ENCODE measurements around the gene SAMSN1.

DNA sequence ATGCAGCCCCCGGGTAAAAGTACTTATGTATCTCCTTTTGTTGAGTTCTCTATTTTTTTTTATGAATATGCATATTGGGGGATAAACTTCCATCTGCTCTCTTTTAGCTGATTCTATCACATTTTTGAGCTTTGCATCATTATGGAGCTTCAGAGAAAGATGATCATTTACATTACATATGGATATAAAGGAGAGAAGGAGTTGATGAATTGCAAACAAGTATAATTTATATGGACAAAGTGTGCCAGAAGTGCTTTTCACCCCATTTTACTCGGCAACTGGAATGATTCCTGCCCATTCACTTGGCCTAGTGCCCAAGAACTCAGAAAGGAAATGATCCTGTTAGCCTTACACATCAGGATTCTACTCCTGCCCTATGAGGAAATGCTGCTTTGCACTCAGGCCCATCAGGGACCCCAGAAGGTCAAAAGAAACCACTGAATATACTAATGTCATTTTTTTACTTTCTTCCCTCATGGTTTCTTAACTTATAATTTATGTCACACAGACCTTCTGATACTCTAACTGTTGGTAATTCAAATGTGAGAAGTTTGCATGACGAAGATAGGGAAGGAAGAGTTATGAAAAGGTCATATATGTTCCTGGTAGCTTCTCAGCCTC, 65.6 kb downstream of the SAMSN1 start:
- TF ChIP-seq CTCF (IDR thresholded peaks at IDR 0.05) (no peak), POLR2A (IDR thresholded peaks at IDR 0.05) (no peak)
